Measurements from ENCODE around the gene ACP4.
"Not testable (repeated sequence)": the region's sequence is repeated elsewhere in the genome, so short reads cannot be mapped to it uniquely, and the experiment has no call there.

ACP4 gene

DNA sequence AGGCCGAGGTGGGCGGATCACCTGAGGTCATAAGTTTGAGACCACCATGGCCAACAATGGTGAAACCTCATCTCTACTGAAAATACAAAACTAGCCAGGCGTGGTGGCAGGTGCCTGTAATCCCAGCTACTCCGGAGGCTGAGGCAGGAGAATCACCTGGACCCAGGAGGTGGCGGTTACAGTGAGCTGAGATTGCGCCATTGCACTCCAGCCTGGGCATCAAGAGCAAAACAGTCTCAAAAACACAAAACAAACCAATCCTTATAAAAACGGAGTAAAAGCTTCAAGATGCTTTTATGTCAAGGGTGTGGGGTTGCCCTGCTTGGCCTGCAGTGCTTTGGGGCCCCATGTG, 7.2 kb downstream of the ACP4 start:
- DNase-seq (ENCODE audit: low read depth) = no peak

DNA sequence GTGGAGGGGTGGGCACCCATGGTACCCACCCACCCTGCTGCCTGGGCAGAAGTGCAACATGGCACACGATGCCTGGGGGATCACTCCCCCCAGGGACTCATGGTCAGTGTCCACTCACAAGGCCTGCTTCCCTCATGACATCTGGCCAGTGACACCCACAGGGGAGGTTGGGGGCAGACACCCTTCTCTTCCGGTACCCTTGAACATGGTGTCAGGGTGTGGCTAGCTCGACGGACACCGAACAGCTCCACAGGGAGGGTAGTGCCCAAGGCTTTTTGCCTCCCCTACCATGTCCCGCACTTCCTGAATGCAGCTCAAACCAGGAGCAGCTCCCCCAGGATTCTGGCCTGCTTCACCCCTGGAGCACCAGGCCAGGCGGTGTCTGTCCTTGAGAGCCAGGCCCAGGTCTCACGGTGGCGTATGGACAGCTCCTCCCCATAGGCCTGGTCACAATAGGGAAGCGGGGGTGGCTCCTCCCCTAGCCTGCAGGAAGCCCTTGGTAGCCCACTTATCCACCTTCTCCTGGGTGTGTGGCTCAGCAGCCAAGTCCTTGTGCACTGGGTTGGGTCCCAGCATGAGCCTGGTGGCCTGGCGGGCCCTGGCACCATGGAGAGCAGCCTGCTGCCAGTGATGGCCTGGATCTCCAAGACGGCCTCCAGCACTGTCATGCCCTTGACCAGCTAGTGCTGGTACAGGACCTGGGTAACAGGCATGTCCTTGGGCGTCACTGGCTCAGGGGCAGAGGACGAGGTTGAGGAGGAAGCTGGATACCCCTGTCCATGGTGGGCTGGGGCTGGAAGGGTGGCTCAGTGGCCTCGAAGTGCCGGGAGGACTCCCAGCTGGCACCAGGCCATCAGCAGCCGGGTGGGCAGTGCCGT, 7.8 kb downstream of the ACP4 start:
- DNase-seq (ENCODE audit: low read depth) = no peak

DNA sequence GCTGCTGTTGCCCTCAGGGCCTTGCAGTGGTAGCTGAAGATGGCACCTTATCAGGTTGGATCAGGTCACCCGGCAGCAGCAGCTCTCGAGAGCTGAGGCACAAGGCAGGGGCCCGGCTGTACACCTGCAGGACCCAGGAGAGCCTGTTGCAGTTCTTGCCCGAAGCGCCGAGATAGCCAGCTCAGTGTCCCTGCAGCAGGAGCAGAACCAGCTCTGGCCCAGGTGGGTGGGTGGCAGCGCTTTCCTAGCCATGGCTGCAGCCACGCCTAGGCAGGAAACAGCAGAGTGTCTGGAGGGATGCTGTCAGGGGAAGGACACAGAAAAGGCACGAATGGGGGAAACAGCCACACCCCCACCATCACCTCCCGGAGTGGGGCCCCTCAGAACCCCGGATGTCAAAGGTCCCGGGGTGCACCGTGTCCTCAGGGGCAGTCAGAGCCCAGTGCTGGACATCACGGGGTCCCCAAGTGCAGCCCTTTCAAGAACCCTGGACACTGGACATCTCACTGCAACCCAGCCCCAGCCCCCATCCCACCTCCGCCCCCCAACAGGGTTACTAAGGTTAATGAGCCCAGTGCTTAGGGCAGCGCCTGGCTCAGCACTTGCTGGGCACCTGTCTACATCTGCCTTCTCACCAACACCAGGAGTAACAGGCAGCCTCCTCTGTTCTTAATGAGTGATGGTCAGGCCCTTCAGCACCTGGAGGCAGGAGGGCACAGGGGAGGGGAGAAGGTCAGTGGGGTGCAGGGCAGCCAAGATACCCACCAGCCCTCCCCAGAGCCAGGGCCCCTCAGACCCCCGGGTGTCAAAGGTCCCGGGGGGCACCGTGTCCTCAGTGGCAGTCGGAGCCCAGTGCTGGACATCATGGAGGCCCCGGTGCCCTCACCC, 8.7 kb downstream of the ACP4 start:
- no peak for DNase-seq (ENCODE audit: low read depth)

DNA sequence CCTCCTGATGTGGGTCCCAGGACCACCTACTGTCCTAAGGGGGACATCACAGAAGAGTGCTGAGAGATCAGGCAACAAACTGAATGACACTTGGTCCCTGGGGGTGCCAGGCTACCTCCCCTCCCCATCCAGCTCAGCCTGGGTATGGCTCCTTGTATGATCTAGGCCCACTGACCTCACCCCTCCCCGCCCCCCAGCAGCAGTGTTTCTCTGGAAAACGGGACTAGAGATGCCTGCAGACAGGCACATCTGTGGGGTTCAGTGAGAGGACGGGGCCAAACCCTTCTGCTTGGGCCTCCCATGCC, 9.3 kb downstream of the ACP4 start:
- no peak for DNase-seq (ENCODE audit: low read depth)

DNA sequence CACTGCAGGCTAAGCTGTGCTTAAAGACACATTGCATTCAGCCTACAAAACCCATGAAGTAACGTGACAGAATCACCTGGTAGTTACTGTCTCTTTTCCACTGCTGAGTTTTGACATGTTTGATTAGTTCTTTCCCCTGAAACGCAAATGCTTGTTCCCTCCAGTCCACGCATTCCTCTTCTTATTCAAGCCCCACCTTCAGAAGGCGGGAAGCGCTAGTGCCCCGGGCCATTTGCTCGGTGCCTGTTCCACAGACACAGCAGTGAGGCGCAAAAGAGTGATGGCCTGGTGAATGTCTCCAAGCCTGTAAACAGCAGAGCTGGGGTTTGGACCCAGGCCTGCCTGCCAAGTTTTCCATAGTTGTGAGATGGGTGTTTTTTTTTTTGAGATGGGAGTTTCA, 10.9 kb downstream of the ACP4 start:
- no peak for DNase-seq (ENCODE audit: low read depth)

DNA sequence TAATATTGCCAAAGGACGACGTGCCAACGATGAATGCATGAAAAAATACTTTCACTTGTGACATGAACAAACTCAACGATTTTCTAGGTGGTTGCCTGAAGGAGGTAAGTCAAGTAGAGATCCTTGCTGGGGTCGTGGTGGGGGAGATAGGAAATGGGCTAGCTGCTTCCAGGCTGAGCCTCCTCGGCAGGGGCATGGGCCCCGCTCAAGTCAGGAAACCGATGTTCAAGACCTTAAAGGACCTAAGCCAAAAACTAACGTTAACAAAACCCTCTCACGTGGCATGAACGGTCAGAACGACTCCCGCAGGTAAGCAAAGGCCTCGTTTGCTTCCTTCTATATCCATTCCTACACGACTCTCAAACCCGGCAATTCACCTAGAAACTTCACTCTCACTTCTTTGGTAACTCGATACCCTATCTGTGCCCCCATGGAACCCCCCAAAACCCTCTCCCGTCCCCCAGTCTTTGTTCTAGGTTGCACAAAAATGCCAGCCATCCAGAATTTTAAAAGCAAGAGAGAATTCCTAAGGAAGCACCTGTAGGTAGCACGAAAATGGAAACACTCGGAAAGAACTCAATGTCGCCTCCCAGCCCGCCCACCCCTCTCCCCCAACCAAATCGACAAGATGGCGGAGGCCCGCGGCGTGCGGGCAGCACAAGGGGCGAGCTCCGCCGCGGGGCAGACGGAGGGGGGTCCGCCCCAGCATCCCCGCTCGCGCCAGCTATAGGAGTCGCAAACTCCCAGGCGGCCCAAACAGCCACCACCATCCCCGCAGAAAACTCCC, 13.6 kb downstream of the ACP4 start:
- DNase-seq (ENCODE audit: low read depth) = no peak

DNA sequence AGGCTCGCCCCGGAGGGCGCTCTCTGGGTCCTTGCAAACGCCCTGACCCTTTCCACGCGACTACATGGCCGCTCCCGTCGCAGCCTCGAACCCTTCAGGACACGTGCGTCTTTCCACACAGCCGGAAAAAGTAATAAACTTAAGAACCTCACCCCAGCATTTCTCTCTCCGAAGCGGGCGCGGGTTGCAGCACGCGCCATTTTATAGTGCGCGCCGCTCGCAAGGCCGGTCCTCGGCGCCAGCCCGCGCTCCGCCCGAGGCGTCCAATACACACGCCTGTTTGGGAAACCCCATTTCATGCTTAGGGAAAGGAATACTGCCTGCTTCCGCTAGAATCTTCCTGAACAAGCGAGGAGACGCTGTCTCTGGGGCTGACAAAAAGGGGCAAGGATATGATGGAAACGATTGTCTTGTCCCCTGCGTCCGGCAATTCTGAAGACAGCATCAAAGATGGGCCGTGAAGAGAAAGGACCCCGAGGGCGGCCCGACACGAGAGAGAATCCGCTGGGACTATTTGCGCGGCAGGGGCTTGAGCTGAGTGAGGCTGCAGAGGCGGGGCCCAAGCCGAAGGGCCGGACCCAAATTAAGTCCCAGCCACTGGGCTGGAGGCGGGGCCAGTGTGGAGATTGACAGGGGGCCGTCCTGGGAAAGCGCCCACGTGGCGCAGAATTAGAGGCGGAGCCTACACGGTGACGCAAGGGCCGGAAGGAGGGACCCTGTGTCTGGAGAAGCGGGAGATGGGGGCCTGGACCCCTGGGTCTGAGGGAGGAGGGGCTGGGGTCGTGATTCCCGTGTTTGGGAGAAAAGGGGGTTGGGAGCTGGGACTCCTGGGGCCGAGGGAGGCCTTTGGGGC, 14.4 kb downstream of the ACP4 start:
- DNase-seq (ENCODE audit: low read depth) = peak; percentile 97

DNA sequence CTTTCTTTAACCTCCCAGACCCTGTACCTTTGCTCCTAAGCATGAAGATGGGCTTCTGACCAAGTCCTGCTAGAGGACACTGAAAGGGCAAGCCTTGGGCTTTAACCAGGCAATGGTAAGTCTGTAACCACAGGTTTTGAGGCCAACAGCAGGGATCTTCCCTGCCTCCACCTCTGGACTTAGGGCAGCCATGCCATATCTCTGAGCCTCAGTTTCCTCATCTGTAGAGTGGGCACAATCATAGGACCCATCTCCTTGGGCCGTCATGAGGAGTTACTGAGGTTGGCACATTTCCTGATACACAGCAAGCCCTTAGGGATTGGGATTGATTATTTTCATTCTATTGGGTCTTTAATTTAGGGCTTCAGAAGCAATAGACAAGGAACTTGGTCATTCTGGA, 18.6 kb downstream of the ACP4 start:
- DNase-seq (ENCODE audit: low read depth) = no peak

DNA sequence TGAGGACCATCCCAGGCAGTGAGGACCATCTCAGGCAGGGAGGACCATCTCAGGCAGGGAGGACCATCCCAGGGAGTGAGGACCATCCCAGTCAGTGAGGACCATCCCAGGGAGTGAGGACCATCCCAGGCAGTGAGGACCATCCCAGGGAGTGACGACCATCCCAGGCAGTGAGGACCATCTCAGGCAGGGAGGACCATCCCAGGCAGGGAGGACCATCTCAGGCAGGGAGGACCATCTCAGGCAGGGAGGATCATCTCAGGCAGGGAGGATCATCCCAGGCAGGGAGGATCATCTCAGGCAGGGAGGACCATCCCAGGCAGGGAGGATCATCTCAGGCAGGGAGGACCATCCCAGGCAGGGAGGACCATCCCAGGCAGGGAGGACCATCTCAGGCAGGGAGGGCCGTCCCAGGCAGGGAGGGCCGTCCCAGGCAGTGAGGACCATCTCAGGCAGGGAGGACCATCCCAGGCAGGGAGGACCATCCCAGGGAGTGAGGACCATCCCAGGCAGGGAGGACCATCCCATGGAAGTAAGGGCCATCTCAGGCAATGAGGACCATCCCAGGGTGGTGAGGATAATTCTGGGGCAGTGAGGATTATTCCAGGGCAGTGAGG, 21.5 kb downstream of the ACP4 start:
- not testable (repeated sequence) for DNase-seq (ENCODE audit: low read depth)

DNA sequence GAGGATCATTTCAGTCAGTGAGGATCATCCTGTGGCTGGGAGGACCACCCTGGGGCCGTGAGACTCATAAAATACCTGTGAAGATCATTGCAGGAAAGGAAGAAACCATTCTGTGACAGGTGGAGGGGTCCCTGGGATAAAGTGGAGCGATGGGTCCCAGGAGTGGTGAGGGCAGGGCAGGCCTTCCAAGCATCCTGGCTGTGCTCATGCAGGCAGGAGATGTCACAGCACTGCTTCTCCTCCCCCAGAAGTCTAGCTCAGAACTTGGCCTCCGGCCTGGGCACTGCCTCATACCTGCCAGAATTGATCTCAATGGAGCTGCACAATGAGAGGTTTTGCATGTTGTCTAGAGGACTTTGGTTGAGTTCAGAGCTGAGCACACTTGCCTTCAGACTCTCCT, 22.3 kb downstream of the ACP4 start:
- no peak for DNase-seq (ENCODE audit: low read depth)

DNA sequence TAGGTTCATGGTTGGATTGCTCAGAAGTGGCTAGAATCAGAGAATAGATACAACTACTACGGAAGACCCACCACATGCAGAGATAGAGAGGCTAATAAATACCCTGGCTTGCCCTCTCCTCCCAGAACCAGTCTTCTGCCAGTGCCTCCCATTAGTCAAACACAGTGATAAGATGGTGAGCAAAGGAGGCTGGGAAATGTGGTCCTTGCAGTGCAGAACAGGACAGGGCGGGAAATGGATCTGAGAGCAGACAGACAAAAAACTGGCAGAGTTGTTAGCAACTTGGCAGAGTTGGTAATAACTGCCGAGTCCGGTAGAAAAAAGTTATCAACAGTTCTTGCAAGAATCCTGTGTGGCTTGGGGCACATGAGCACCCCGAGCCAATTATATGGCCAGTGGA, 24.7 kb downstream of the ACP4 start:
- no peak for DNase-seq (ENCODE audit: low read depth)

DNA sequence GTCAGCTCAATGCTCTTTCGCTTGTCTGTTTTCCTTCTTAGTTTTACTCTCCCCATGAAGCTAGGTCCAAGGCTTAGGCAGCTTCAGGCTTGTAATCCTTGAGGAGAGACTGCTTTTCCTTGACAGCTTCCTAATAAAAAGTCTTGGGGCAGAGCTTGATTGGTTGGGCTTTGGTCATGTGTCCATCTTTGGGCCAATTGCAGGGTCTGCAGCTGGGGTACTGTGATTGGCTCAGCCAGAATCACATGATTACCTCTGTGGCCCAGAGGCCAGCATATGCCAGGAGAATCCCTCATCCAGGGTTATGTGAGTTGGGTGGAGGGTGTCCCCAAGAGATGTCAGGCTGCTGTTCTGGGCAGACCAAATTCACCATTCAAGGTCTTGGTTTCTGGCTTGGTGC, 25.2 kb downstream of the ACP4 start:
- no peak for DNase-seq (ENCODE audit: low read depth)

DNA sequence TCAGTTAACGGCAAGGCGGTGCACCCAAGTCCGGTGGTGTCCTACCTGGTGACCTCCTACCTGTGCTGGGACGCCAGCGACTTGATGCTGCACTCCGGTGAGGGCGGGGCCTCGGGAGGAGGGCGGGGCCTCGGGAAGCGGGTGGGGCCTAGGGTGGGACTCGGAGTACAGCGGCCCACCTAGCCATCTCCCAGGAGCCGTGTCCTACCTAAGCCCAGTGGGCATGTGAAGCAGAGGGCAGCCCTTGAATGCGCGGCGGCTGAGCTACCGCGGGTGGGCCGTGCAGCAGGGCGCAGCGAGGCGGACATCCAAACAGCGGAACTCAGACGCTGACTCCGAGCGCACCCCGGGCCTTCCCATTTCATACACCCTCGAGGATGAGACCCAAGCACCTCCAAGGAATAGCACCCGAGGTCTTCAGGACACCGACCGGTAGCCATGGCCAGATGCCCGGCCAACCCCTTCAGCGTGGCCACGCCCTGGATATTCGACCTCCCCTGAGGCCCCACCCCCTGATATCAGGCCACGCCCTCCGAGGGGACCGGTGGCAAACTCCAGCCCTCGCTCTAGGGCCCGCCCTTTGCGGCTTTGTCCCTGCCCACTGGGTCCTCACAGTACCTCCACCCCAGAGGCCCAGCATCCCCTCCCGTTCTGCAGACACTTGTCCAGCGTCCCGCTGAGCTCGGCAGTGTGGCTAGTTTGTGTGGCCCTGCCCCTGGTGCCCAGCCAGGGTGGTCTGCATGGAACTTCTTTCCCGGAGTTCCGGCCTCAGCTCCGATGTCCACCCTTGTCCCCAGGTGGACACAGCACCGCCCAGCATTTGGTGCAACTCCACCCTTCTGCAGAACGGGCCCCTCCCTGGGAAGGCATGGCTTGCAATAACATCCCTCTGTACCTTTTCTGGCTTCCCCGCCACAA, 28.0 kb downstream of the ACP4 start:
- DNase-seq (ENCODE audit: low read depth) = no peak

DNA sequence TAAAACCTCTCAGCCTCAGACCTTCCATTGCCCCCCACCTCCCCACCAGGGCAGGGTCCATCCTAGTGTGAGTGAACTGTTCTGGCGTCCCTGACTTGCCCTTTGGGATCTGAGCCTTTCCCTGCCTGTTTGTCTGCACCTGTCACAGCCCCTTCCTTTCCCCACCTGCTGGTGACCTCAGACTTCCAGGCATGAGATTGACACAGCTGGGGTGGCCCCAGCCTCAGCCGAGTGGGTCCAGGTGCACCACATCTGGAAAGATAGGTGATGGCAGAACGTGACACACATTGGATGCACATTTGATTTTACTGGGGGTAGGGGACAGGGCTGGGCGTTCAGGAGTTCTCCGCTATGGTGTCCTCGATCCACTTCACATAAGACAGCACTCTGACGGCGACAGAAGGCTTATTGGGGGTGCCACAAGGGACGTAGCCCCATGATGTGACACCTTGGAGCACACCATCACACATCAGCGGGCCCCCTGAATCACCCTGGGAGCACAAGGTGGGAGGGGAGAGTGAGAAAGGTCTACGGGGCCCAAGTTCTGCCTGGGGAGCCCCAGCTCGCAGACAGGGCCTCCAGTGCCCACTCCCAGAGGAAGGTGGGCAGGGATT, 28.8 kb downstream of the ACP4 start:
- no peak for DNase-seq (ENCODE audit: low read depth)

DNA sequence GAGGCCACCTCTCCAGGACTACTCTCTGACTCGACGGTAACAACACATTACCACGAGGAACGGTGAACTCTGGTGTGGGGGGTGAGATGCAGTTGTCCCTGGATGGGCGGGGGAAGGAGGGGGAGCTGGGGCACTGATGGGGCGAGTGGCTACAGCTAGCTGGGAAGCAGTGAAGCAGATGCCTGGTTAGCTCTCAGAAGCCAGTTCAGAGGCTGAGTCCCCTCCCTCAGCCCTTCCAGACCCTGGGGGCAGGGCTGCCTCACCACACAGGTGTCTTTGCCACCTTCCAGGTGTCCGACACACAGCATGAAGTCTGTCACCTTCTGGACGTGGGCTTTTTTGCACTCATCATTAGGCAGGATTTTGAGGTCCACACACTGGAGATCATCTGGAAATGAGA, 29.4 kb downstream of the ACP4 start:
- no peak for DNase-seq (ENCODE audit: low read depth)

DNA sequence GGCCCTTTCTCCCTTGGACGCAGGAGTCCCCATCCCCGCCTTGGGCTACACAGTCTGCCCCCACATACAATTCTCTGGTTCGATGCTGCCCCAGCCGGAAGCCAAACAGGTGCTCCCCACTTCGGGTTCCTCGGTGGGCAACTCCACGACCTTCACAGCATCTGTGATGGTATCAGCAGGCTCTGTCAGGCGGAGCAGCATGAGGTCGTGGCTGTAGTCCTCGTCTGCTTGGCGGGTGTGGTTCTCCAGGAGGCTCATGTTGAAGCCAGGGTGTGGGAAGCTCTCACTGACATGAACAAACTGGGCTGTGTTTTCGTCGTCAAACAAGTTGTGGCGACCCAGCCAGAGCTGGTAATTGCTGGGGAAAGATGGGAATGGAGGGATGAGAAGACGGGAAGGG, 29.9 kb downstream of the ACP4 start:
- DNase-seq (ENCODE audit: low read depth) = no peak

DNA sequence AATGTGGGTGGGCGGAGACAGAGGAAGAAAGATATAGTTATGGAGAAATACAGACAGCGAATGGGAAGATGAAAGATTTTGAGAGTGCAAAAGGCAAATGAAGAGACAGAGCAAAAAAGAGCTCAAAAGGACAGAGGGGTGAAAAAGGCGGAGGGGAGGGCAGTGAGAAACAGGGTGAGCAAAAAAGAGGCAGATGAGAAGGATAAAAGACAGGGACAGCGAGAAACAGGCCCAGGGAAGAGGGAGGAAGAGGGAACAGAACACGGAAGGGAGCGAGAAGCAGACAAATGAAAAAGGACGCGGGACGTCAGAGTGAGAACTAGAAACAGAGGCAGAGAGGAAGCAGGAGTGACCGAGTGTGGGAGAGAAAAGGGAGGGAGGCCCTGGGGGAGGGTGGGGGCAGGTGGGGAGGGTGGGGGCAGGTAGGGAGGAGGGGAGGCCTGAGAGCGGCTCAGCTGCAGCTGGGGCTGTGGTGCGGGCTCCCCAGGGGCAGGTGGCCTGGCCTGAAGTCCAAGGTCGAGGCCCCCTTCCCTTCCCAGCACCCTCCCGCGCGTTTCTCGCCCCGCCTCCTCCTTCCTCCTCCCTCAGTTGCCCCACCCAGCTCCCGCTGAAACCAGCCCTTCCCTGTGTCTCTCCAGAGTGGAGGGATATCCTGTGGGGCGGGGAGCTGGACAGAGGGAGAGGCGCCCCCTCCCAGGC, 30.5 kb downstream of the ACP4 start:
- no peak for DNase-seq (ENCODE audit: low read depth)

DNA sequence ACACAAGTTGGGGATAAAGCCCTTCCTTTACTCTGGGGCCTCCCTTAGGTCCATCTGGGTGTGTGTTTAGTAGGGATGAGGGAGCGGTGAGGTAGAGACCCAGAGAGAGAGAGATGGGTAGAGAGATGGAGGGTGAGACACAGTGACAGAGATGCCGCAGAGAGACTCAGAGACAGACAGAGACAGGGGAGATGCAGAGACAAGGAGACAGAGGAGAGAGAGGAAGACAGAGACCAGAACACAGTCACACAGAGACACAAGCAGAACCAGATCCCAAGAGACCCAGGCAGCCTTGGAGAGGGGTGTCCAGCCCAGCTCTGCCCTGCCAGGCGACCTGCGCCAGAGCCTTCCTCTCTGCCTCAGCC, 31.0 kb downstream of the ACP4 start:
- DNase-seq (ENCODE audit: low read depth) = no peak

DNA sequence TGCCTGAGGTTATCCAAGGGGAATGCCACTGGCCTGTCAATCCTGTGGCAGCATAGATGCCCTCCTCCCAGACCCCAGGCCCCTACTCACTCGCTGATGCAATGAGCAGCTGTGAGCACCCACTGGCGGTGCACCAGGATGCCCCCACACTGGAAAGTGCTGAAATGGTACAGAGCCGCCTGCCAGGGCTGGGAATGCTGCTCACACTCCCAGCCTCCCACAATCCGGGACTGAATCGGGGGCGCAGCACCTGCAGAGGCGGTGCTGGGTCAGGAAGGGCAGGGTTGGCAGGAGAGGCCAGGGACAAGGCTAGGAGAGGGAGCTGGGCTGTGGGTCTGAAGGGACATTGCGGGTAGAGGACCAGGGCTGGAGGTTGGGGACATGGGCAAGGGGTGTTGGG, 31.4 kb downstream of the ACP4 start:
- DNase-seq (ENCODE audit: low read depth) = no peak

Measured in stimulated activated CD8-positive, alpha-beta memory T cell treated with anti-CD3 and anti-CD28 coated beads, Interleukin-4, amount 100 ng/mL, for 24 hours (primary cell).